ENCODE results near the gene CROCC2. TPM values are rescaled to one million over a fixed set of nuclear protein-coding genes. Genes with fewer than 3 reads are reported as not detected.

Gene CROCC2
- not detected in 2 replicates for total RNA-seq

DNA sequence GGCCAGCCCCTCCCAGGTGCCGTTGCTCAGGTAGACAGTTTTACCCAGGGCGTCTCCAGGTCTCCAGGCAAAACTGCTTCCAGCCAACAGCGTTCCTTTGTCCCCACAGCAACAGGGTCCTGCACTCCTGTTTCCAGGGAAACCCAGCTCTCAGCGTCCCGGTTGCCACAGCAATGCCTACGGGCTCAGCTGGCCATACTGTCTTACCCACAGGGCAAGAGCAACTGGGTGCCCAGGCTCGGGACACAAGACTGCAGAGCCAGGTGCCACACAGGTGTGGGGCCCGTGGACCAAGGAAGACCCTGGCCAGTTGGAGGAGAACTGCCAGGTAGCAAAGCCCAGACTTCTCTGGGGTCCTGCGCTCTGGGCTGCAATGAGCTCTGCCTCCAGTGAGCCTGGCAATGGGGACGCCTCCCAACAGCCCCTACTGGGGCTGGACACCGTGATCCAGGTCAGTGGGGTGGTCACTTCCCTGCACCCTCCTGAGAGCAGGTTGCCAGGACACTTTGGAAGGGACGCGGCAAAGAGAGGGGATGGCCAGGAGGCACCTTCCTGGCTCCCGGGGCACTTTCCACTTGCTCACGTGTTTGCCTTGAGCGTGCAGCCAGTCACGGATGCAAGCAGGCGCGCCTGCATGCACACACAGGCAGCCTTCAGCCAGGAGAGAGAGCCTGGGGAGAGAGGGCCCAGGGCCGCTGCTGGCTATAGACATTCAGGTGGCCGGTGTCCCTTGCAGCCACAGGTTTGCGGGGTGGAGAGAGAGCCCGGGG lies at the start of gene CROCC2:
TSS of gene CROCC2 (plus strand) at position 196 of the 770 bp plus-strand sequence. CDS start at position 374, 178 bp downstream.

DNA sequence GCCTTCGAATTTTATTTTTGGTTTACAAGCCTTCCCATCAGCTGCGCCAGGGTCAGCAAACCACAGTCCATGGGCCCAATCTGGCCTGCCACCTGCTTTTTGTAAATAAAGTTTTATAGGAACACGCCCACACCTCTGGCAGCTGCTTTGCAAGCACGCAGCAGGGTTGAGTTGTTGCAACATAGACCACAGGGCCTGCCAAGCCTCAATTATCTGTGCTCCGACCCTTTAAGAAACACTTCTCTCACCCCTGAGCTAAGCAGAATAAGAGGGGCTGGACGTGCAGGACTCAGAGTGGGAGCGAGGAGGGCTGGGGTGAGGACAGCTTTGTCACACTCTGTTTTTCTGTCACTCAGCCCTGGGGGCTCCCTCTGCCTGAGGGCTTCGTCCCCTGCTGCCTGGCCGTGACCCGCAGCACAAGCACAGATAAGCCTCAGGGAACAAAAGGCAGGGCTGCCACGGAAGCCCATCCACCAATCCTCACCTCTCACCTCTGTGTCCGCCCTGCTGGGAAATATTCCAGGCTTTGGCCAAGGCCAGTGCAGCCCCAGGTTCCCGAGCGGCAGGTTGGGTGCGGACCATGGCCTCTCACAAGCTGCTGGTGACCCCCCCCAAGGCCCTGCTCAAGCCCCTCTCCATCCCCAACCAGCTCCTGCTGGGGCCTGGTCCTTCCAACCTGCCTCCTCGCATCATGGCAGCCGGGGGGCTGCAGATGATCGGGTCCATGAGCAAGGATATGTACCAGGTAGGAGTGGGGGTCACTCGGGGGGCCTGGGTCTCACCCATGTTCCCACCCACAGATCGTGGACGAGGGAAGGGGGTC lies 37.6 kb upstream of the CROCC2 start, which contains the start of gene AGXT:
TSS of gene AGXT (plus strand) at position 539 of the 823 bp plus-strand sequence. CDS start at position 581, 42 bp downstream.

DNA sequence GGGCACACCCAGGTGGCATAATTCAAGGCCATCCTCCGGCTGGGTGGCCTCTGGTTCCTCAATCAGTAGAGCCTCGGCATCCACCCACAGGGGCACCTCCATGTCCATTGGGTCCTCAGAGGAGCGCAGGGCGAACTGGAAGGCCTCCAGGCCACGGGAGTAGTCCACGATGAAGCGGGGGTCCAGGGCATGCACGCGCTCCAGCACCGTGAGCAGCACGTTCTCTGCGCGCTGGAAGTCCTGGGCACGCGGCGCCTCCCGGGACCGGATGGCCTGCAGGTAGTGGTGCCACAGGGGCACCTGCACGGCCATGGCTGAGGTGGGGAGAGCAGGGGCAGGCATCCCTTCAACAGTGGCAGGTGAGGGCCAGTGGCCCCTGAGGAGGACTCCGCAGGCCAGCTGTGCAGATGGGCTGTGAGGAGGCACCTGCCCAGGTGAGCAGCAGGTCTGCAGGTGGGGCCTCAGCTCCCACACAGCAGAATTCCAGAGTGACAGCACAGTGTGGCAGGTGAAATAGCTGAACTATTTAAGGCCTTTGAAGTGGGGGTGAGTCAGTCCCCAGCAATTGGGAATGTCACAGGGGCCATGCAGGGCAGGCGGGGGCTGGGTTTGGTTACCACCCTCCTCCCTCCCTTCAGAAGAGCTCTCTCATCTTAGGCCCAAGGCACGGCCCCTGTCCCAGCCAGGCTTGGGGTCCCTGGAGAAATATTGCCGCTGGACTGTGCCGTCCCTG lies 10.3 kb upstream of the CROCC2 start, which contains the start of gene MAB21L4:
TSS of gene MAB21L4 (minus strand) at position 501 of the 733 bp plus-strand sequence. CDS start at position 342, 159 bp downstream.

GRCh38 chr2:240997856-240998705 lies 91.9 kb downstream of the CROCC2 start, which contains the start of gene SNED1:
Gene SNED1, plus strand, starts transcription at chr2:240998618. Its CDS starts 220 bp downstream, at chr2:240998838.

Other genes with a start within 250 kb of the CROCC2 start
- not detected in 2 replicates for gene AQP12B, start 223.5 kb upstream of the CROCC2 start, total RNA-seq
- gene AQP12A, start 214.5 kb upstream of the CROCC2 start, total RNA-seq: not detected in 2 replicates
- under 0.01 TPM in 1 of 2 replicates, not detected in the other for gene KIF1A, start 86.1 kb upstream of the CROCC2 start, total RNA-seq
- gene AGXT, start 37.5 kb upstream of the CROCC2 start, total RNA-seq: not detected in 2 replicates
- gene MAB21L4, start 10.2 kb upstream of the CROCC2 start, total RNA-seq: not detected in 2 replicates
- gene SNED1, start 92.3 kb downstream of the CROCC2 start, total RNA-seq: 37.2 and 59.8 TPM in 2 replicates
- gene MTERF4, start 196.0 kb downstream of the CROCC2 start, total RNA-seq: 27.4 and 33.7 TPM in 2 replicates
- gene PASK, start 243.1 kb downstream of the CROCC2 start, total RNA-seq: 3.3 and 5.3 TPM in 2 replicates
- gene PPP1R7, start 244.1 kb downstream of the CROCC2 start, total RNA-seq: 34.0 and 44.6 TPM in 2 replicates